ENCODE measurements around the gene SF3B5. TPM values are rescaled to one million over a fixed set of nuclear protein-coding genes. Genes with fewer than 3 reads are reported as not detected.

Gene SF3B5
- polyA plus RNA-seq, 1 donor from 2014 or later: 378 TPM

DNA sequence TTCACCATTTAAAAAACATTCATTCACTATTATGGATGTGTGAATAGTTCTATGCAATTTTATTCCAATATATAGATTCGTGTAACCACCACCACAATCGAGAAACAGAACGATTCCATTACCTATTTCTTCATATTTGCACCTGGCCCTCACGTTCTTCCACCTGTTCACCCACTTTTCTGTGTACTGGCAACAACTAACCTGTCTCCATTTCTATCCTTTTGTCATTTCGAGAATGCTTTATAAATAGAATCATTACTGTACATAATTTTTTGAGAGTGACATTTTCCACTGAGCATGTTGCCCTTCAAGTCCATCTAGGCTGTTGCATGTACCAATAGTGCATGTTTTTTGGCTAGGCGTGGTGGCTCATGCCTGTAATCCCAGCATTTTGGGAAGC is 31.7 kb upstream of the SF3B5 start:
- H3K4me3 Mint-ChIP-seq: no peak overlapping the region
- peaks cover 3% of the 10 kb centered on the region for H3K27me3 Mint-ChIP-seq
- no peaks in the 10 kb centered on the region for H3K36me3 Mint-ChIP-seq
- H3K27ac Mint-ChIP-seq: peak overlapping the region in 1 of 3 donors; percentile 28
- H3K4me1 Mint-ChIP-seq: peaks cover 7 to 16% (median 10%) of the 10 kb centered on the region in 3 donors
- H3K9me3 Mint-ChIP-seq: no peaks in the 10 kb centered on the region

- Mint-ChIP-seq H3K9me3 (no peaks in the 10 kb centered on the region), H3K4me1 (peaks cover 3 to 5% (median 3%) of the 10 kb centered on the region in 3 donors), H3K4me3 (no peak overlapping the region), H3K27me3 (peaks cover 3% of the 10 kb centered on the region), H3K36me3 (no peaks in the 10 kb centered on the region), H3K27ac (no peak overlapping the region)
Observed at GRCh38 chr6:144123836-144124235, 28.5 kb upstream of the SF3B5 start.

DNA sequence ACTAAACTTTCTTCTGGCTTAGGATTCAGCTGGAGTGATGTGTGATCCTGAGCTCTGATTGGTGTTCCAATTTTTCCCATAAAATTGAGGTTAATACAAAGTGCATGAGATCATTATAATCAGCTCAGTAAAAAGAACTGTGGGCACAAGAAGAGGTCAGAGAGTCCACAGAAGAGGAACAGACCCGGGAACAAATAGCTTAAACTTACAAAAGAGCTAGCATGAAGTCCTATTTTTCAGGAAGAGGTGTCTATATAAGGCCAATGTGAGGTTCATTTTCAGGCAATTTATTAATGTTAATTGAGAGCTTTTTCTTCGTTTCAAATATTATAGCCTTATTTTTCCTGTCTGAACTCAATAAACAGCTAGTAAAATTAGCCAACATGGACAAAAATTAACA is 28.0 kb upstream of the SF3B5 start:
- Mint-ChIP-seq H3K36me3 (no peaks in the 10 kb centered on the region), H3K4me1 (peaks cover 3 to 5% (median 3%) of the 10 kb centered on the region in 3 donors), H3K27me3 (peaks cover 3% of the 10 kb centered on the region), H3K27ac (no peak overlapping the region), H3K9me3 (no peaks in the 10 kb centered on the region), H3K4me3 (no peak overlapping the region)

DNA sequence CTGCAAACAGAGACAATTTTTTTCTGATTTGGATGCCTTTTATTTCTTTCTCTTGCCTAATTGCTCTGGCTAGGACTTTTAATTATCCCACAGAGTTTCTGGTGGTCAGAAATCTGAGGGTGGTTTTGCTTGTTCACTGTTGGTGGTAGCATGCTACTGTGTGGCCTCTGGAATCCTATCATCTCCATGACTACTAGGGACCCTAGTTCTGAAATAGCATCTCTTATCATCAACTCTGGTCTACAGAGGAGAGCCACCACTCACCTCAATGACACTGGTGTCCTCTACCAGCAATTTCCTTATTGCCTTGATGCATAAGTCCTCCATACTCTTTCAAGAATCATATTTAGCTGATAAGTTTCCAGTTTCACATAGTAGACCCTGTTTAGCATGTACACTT is 27.5 kb upstream of the SF3B5 start:
- Mint-ChIP-seq H3K27ac (no peak overlapping the region), H3K4me1 (peaks cover 3 to 5% (median 3%) of the 10 kb centered on the region in 3 donors), H3K4me3 (no peak overlapping the region), H3K27me3 (peaks cover 3% of the 10 kb centered on the region), H3K9me3 (no peaks in the 10 kb centered on the region), H3K36me3 (no peaks in the 10 kb centered on the region)

- Mint-ChIP-seq H3K27me3 (no peaks in the 10 kb centered on the region), H3K4me1 (peaks cover under 1 to 2% (median under 1%) of the 10 kb centered on the region in 3 donors), H3K27ac (no peak overlapping the region), H3K9me3 (no peaks in the 10 kb centered on the region), H3K36me3 (no peaks in the 10 kb centered on the region), H3K4me3 (no peak overlapping the region)
Observed at GRCh38 chr6:144119376-144119775, 24.0 kb upstream of the SF3B5 start.

DNA sequence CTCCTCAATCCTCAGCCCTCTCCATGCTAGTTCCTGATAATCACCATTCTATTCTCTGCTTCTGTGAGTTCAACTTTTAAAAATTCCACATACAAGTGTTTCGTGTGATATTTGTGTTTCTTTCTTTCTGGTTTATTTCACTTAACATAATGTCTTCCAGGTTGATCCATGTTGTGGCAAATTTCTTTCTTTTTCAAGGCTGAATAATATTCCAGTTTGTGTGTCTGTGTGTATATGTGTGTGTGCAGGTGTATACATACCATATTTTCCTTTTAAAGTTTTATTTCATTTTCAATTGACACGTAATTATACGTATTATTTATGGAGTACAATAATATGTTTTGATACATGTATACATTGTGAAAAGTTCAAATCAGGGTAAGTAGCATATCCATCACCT is 19.8 kb upstream of the SF3B5 start:
- Mint-ChIP-seq H3K4me1 (no peaks in the 10 kb centered on the region), H3K36me3 (no peaks in the 10 kb centered on the region)

GRCh38 chr6:144113366-144113765 is 18.0 kb upstream of the SF3B5 start:
- Mint-ChIP-seq H3K36me3 (no peaks in the 10 kb centered on the region), H3K27me3 (no peaks in the 10 kb centered on the region), H3K27ac (no peak overlapping the region), H3K9me3 (no peaks in the 10 kb centered on the region), H3K4me1 (no peaks in the 10 kb centered on the region), H3K4me3 (no peak overlapping the region)

More for the DNA sequence above, 19.8 kb upstream of the SF3B5 start:
- no peak overlapping the region for H3K4me3 Mint-ChIP-seq
- H3K27ac Mint-ChIP-seq: no peak overlapping the region
- no peaks in the 10 kb centered on the region for H3K9me3 Mint-ChIP-seq
- no peaks in the 10 kb centered on the region for H3K27me3 Mint-ChIP-seq

DNA sequence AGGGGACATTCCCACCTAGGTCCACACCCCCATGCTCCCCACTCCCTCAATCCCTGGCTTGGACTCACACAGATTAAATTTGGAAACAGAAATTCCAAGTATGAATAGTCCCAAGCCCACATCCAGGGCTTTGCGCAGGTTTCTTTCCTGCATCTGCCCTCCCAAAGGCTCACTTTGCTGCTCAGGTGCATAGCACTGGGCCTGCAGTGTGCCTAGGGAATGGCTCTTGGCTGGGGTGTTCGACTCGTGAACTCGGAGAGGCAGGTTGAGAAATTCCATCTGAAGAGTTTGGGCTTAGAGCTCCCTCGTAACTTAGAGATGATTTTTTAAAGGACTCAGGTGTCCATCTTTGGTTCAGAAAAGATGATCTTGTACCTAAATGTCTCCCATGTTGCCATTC is 14.8 kb upstream of the SF3B5 start:
- H3K27me3 Mint-ChIP-seq: no peaks in the 10 kb centered on the region
- H3K4me1 Mint-ChIP-seq: peaks cover 0 to 4% (median under 1%) of the 10 kb centered on the region in 3 donors
- H3K4me3 Mint-ChIP-seq: no peak overlapping the region
- H3K9me3 Mint-ChIP-seq: no peaks in the 10 kb centered on the region
- no peaks in the 10 kb centered on the region for H3K36me3 Mint-ChIP-seq
- H3K27ac Mint-ChIP-seq: no peak overlapping the region

GRCh38 chr6:144106206-144106605 is 10.8 kb upstream of the SF3B5 start:
- no peaks in the 10 kb centered on the region for H3K27me3 Mint-ChIP-seq
- no peak overlapping the region for H3K4me3 Mint-ChIP-seq
- H3K27ac Mint-ChIP-seq: no peak overlapping the region
- no peaks in the 10 kb centered on the region for H3K9me3 Mint-ChIP-seq
- H3K36me3 Mint-ChIP-seq: no peaks in the 10 kb centered on the region
- peaks cover 2 to 5% (median 4%) of the 10 kb centered on the region in 3 donors for H3K4me1 Mint-ChIP-seq

DNA sequence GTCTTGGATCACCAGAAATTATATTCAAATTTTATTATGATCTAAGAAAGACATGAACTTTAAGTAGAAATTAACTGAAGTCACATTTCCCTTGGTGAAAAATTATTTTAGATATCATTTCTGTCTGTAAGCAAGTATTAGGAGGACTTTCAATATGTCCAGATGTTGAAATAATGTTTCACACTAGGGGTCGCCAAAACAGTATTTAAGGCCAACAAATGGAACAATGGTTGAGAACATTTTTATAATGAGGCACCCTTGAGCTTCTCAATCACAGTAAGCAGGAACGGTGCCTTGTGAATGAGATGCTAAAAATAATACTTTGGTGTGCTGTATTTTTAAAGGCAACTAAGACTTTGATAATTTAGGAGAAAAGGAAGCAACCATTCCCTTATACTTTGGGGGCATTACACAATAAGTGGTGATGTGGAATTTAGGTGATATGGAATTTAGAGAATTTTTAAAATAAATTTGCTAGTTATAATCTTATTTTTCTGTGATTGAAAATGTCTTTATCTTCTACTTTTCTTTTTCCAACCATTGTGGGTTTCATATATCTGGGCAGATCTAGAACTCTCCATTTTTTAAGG is 9.6 kb upstream of the SF3B5 start:
- Mint-ChIP-seq H3K4me1 (peaks cover 2 to 5% (median 4%) of the 10 kb centered on the region in 3 donors), H3K36me3 (no peaks in the 10 kb centered on the region), H3K27me3 (no peaks in the 10 kb centered on the region), H3K4me3 (no peak overlapping the region), H3K27ac (no peak overlapping the region), H3K9me3 (no peaks in the 10 kb centered on the region)

- Mint-ChIP-seq H3K4me3 (no peak overlapping the region), H3K36me3 (no peaks in the 10 kb centered on the region), H3K27me3 (no peaks in the 10 kb centered on the region), H3K4me1 (peaks cover 2 to 5% (median 4%) of the 10 kb centered on the region in 3 donors), H3K9me3 (no peaks in the 10 kb centered on the region), H3K27ac (no peak overlapping the region)
Observed at GRCh38 chr6:144104488-144104887, 9.1 kb upstream of the SF3B5 start.

DNA sequence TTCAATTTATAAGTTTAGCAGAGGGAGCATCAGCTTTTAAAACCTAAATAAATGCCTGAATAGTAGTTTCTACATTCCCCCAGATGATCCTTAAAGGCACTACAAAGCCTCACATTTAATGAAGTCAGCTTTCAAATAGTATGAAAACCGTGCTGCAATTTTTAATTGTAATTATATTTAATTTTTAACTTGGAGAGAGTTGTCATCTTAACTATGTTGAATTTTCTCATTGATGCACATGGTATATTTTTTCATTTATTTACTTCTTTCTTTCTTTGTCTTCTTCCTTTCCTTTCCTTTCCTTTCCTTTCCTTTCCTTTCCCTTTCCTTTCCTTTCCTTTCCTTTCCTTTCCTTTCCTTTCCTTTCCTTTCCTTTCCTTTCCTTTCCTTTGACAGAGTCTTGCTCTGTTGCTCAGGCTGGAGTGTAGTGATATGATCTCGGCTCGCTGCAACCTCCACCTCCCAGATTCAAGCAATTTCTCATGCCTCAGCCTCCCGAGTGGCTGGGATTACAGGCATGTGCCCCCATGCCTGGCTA is 7.7 kb upstream of the SF3B5 start:
- Mint-ChIP-seq H3K9me3 (no peaks in the 10 kb centered on the region), H3K4me1 (peaks cover 2 to 5% (median 4%) of the 10 kb centered on the region in 3 donors), H3K27me3 (no peaks in the 10 kb centered on the region), H3K27ac (no peak overlapping the region), H3K4me3 (no peak overlapping the region), H3K36me3 (no peaks in the 10 kb centered on the region)

DNA sequence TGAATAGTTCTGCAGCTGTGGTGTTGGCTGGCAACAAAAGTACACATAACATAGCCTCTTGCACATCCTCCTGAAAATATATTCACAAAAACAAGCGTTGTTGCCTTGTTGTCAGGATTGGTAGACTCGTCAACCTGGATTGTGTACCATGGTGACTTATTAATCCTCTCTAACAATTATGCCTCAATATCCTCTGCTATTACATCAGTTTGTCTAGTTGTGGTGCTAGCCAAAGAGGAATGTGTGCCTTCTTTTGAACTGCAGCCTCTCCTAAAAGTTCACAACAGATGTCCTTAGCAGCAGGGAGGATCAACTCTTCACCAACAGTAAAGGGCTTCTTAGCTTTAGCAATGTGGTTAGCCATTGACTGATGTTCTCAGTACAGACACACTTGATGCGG is 3.6 kb upstream of the SF3B5 start:
- H3K4me3 Mint-ChIP-seq: no peak overlapping the region
- no peak overlapping the region for H3K27ac Mint-ChIP-seq
- H3K27me3 Mint-ChIP-seq: no peaks in the 10 kb centered on the region
- H3K4me1 Mint-ChIP-seq: peaks cover 8 to 18% (median 13%) of the 10 kb centered on the region in 3 donors
- no peaks in the 10 kb centered on the region for H3K36me3 Mint-ChIP-seq
- no peaks in the 10 kb centered on the region for H3K9me3 Mint-ChIP-seq

GRCh38 chr6:144094731-144095133 is 641 bp downstream of the SF3B5 start:
- Mint-ChIP-seq H3K36me3 (peaks cover 1% of the 10 kb centered on the region), H3K4me3 (peak overlapping the region; percentile 87 to 100 (median 94)), H3K9me3 (no peaks in the 10 kb centered on the region), H3K27me3 (no peaks in the 10 kb centered on the region), H3K4me1 (peaks cover 10 to 21% (median 14%) of the 10 kb centered on the region in 3 donors), H3K27ac (peak overlapping the region; percentile 87 to 100 (median 97))

DNA sequence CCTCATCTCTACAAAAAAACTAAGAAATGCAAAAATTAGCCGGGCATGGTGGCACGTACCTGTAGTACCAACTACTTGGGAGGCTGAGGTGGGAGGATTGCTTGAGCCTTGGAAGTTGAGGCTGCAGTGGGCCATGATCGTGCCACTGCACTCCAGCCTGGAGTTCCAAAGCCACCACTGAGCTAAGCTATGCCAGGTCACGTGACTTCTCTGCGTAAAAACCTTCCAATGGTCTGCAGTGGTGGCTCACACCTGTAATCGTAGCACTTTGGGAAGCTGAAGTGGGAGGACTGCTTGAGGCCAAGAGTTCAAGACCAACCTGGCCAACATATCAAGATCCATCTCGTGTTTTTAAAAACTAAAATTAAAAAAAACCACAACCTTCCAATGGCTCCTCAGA is 1.7 kb downstream of the SF3B5 start:
- Mint-ChIP-seq H3K4me3 (peak overlapping the region; percentile 87 to 100 (median 94)), H3K36me3 (peaks cover 1% of the 10 kb centered on the region), H3K4me1 (peaks cover 10 to 21% (median 14%) of the 10 kb centered on the region in 3 donors), H3K27ac (peak overlapping the region in 1 of 3 donors; percentile 87), H3K9me3 (no peaks in the 10 kb centered on the region), H3K27me3 (no peaks in the 10 kb centered on the region)

DNA sequence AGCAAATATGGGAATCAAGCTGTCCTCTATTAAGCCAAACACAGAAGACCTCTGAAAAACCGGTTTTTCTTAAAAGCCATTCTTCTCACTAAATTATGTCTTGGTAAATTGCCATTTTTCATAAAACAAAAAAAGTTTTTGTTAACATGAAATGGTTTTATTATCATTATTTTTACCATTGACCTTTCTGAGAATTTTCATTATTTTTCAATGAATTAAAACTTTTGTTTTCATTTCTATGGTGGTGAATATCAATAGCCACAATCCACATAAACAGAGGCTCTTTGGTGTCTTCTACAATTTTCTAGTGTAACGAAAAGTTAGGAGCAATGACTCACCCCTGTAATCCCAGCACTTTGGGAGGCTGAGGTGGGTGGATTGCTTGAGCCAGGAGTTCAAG is 2.1 kb downstream of the SF3B5 start:
- no peaks in the 10 kb centered on the region for H3K27me3 Mint-ChIP-seq
- H3K4me3 Mint-ChIP-seq: peak overlapping the region in 3 of 4 donors; percentile 60 to 87 (median 75)
- H3K4me1 Mint-ChIP-seq: peaks cover 10 to 21% (median 14%) of the 10 kb centered on the region in 3 donors

More for the DNA sequence above, 2.1 kb downstream of the SF3B5 start:
- H3K27ac Mint-ChIP-seq: no peak overlapping the region
- H3K9me3 Mint-ChIP-seq: no peaks in the 10 kb centered on the region
- peaks cover 1% of the 10 kb centered on the region for H3K36me3 Mint-ChIP-seq

Data from IgD-negative memory B cell (primary cell).